Transverse colon (tissue), 4 donors: ENCODE measurements around the gene PLD5. TPM values are rescaled to one million over a fixed set of nuclear protein-coding genes. Genes with fewer than 3 reads are reported as not detected.

Experiments
- DNase-seq: peaks from one replicate; pipeline ENCODE4 v3.0.0-alpha.2; 2019
- H3K27ac ChIP-seq, 4 donors: fragments of 200-600 bp; sonication (generic); 2 replicates each; pipeline ENCODE4 v1.5.1; 2016 to 2018; ENCODE audit warnings: inconsistent platforms in 4 of 4
- H3K27me3 ChIP-seq: fragments of 200-600 bp; sonication (generic); 2 replicates; pipeline ENCODE4 v1.5.1; 2017; ENCODE audit warnings: inconsistent platforms
- H3K36me3 ChIP-seq, 4 donors: fragments of 200-600 bp; sonication (generic); 2 replicates each; pipeline ENCODE4 v1.5.1; 2017 to 2019; ENCODE audit warnings: inconsistent platforms in 4 of 4
- H3K4me1 ChIP-seq, 4 donors: fragments of 200-600 bp; sonication (generic); 2 replicates each; pipeline ENCODE4 v1.5.1; 2017 to 2020; ENCODE audit warnings: inconsistent platforms in 4 of 4
- H3K4me3 ChIP-seq, 4 donors: fragments of 200-600 bp; sonication (generic); 1 replicate in 1 of 4; 2 replicates in 3 of 4; pipeline versions ENCODE4 v1.5.1 to v1.6.1; 2017 to 2019; ENCODE audit warnings: inconsistent platforms in 4 of 4
- H3K9me3 ChIP-seq, 2 donors: fragments of 200-600 bp; sonication (generic); 2 replicates each; pipeline ENCODE4 v1.5.1; 2017 to 2019; ENCODE audit warnings: inconsistent platforms in 2 of 2
- CTCF ChIP-seq, 5 experiments: fragments of 200-600 bp in 3 of 5; fragments of 450-650 bp in 2 of 5; sonication (generic) in 3 of 5; IDR thresholded peaks; 1 replicate in 2 of 5; 2 replicates in 3 of 5; pipeline ENCODE4 v1.5.1; 2016 to 2017; ENCODE audit warnings: antibody characterized with exemption in 5 of 5, inconsistent platforms in 3 of 5, mild to moderate bottlenecking in 2 of 5, moderate library complexity in 1 of 5
- EP300 ChIP-seq: sonication (generic); formaldehyde crosslinking; IDR thresholded peaks from one replicate; pipeline ENCODE4 v1.6.1; 2017; ENCODE audit warnings: antibody characterized with exemption, low read depth
- POLR2A ChIP-seq: fragments of 450-650 bp; IDR thresholded peaks from one replicate; pipeline ENCODE4 v1.6.1; 2016; ENCODE audit warnings: antibody characterized with exemption, mild to moderate bottlenecking, moderate library complexity
- POLR2AphosphoS5 ChIP-seq, 3 donors: sonication (generic); formaldehyde crosslinking; IDR thresholded peaks; one replicate each; pipeline ENCODE4 v1.6.1; 2016; ENCODE audit warnings: antibody characterized with exemption in 3 of 3
- WGBS, 2 donors: methylation state at CpG; one replicate each; pipeline ENCODE4 v1.1.5; 2018; ENCODE audit warnings: low coverage in 1 of 2; 5-methylcytosine and 5-hydroxymethylcytosine counted together
- in situ Hi-C, 4 donors: fragments of 200-750 bp; cut with MboI; loops; one replicate each; pipeline versions ENCODE4 v1.15.0 to v1.15.1; 2017; ENCODE audit warnings: low sequenced_read_pairs in 3 of 4, low pct_ligation_motif_present in 1 of 4, low pct_unique_long_range_greater_than_20kb in 1 of 4
- intact Hi-C: fragments of 100-400 bp; cut with DNase I; formaldehyde crosslinking; loops from one replicate; pipeline ENCODE4 v1.15.1; 2023; ENCODE audit warnings: low total_unique reads
- total RNA-seq, 4 donors: library from RNA; depleted of rRNA; stranded (reverse); fragments of >200 nt; gene quantifications; one replicate each; pipeline ENCODE4 v1.1.0, GENCODE V29; 2016

Gene PLD5
- total RNA-seq, 4 donors from 2014 or later = 0.16 TPM; not detected in 3

DNA sequence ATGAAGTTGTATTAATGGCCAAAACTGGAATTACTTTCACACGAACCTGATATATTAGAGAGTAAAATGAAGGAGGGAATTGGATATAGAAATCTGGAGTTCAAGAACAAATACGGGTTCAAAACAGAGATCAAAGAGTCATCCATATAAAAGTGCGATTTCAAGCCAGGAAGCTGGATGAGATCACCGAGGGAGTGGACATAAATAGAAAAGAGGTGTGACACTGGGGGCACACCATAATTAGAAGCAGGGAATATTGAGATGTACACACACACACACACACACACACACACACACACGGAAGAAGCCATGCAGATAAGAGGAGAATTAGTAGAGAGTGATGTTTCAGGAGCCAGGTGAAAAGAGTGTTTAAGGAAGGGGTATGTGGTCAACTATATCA lies 32.3 kb upstream of the PLD5 start:
- WGBS, 2 donors = 78% methylated on average over 5 of the region's 5 CpGs
- no peak overlapping the region for H3K27ac ChIP-seq
- H3K9me3 ChIP-seq = peaks cover 0 to 3% of the 10 kb centered on the region in 2 donors
- no peaks in the 10 kb centered on the region for H3K36me3 ChIP-seq
- H3K4me1 ChIP-seq = no peaks in the 10 kb centered on the region
- no peak overlapping the region for H3K4me3 ChIP-seq
- DNase-seq = no peak
- no peaks in the 10 kb centered on the region for H3K27me3 ChIP-seq
- intact Hi-C loops (no loop called here), in situ Hi-C loops (no loop called here)
- TF ChIP-seq POLR2A (no peak), EP300 (no peak), CTCF (IDR thresholded peaks at IDR 0.05) (no peak), POLR2AphosphoS5 (IDR thresholded peaks at IDR 0.05) (no peak)

GRCh38 chr1:242556276-242556675 lies 31.8 kb upstream of the PLD5 start:
- Histone ChIP-seq H3K27ac (no peak overlapping the region), H3K36me3 (no peaks in the 10 kb centered on the region), H3K27me3 (no peaks in the 10 kb centered on the region), H3K4me1 (no peaks in the 10 kb centered on the region), H3K9me3 (no peaks in the 10 kb centered on the region), H3K4me3 (no peak overlapping the region)
- no peak for TF ChIP-seq CTCF (IDR thresholded peaks at IDR 0.05)
- TF ChIP-seq POLR2AphosphoS5 (IDR thresholded peaks at IDR 0.05) = no peak
- no peak for TF ChIP-seq EP300
- TF ChIP-seq POLR2A = no peak
- intact Hi-C loops = no loop called here
- in situ Hi-C loops = no loop called here
- DNase-seq = no peak

DNA sequence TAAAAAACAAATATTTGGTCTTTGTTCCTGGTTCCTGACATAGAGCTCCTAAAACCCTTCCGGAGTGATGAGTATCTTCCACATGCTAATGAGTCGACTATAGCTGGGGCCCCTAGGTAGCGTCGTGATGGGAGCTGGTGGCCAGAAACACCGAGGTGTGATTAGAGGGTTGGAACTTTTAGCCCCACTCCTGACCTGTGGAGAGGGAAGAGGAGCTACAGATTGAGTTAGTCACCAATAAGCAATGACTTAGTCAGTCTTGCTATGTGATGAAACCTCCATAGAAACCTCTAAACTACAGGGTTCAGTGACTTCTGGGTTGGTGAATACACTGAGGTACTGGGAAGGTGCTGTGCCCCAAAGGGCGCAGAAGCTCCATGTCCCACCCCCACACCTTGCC lies 30.1 kb upstream of the PLD5 start:
- DNase-seq = no peak
- Histone ChIP-seq H3K4me1 (no peaks in the 10 kb centered on the region), H3K9me3 (no peaks in the 10 kb centered on the region), H3K4me3 (no peak overlapping the region), H3K27me3 (no peaks in the 10 kb centered on the region), H3K27ac (no peak overlapping the region), H3K36me3 (no peaks in the 10 kb centered on the region)
- intact Hi-C loops (no loop called here), in situ Hi-C loops (no loop called here)
- WGBS, 2 donors = 82% methylated on average over 6 of the region's 6 CpGs; no CpG with 5 or more reads in 1 of the 2 donors
- TF ChIP-seq POLR2AphosphoS5 (IDR thresholded peaks at IDR 0.05) = no peak
- TF ChIP-seq POLR2A = no peak
- TF ChIP-seq EP300 = no peak
- no peak for TF ChIP-seq CTCF (IDR thresholded peaks at IDR 0.05)

- no peak for TF ChIP-seq POLR2AphosphoS5 (IDR thresholded peaks at IDR 0.05)
- WGBS, 2 donors = 47 to 51% methylated on average over 5 to 6 of the region's 6 CpGs
- intact Hi-C loops = no loop called here
- in situ Hi-C loops = no loop called here
- no peak for DNase-seq
- H3K27me3 ChIP-seq = no peaks in the 10 kb centered on the region
- H3K9me3 ChIP-seq = no peaks in the 10 kb centered on the region
- H3K4me1 ChIP-seq = no peaks in the 10 kb centered on the region
- H3K36me3 ChIP-seq = no peaks in the 10 kb centered on the region
- no peak overlapping the region for H3K4me3 ChIP-seq
- H3K27ac ChIP-seq = no peak overlapping the region
These were observed 22.6 kb upstream of the PLD5 start for GRCh38 chr1:242546849-242547729.

GRCh38 chr1:242546441-242546840 lies 21.9 kb upstream of the PLD5 start:
- Histone ChIP-seq H3K27me3 (no peaks in the 10 kb centered on the region), H3K4me1 (no peaks in the 10 kb centered on the region), H3K9me3 (no peaks in the 10 kb centered on the region), H3K36me3 (no peaks in the 10 kb centered on the region), H3K27ac (no peak overlapping the region), H3K4me3 (no peak overlapping the region)
- WGBS, 2 donors = 81 to 100% methylated on average over 3 of the region's 3 CpGs
- in situ Hi-C loops = no loop called here
- intact Hi-C loops = no loop called here
- DNase-seq = no peak
- TF ChIP-seq POLR2AphosphoS5 (IDR thresholded peaks at IDR 0.05) (no peak), EP300 (no peak)
